A549 (cell line): ENCODE measurements around the gene NUP62. TPM values are rescaled to one million over a fixed set of nuclear protein-coding genes. Genes with fewer than 3 reads are reported as not detected.
A peak's percentile ranks its signal among the peaks of the same experiment; 100 is the strongest.

Experiments
- ATAC-seq, 2 experiments: fragments of 200-7000 bp in 1 of 2; fragments of >200 bp in 1 of 2; cut with Nextera tagmentation in 1 of 2; cut with Tn5 transposase in 1 of 2; 3 replicates each; pipeline versions ENCODE4 v1.8.0 to v1.9.1; 2018 to 2020; ENCODE audit warnings: mild to moderate bottlenecking in 1 of 2, moderate library complexity in 1 of 2
- CTCF ChIA-PET: fragments of 300-600 bp; sonication (Branson Sonifier 250); formaldehyde crosslinking; extraction: SDS; loops from one replicate; lab custom pipeline; 2021; ENCODE audit warnings: antibody characterized with exemption, inconsistent platforms; lab: Yijun Ruan, JAX
- POLR2A ChIA-PET: fragments of 350-600 bp; formaldehyde crosslinking; extraction: SDS; loops from one replicate; lab custom pipeline; 2021; ENCODE audit warnings: antibody characterized with exemption, inconsistent platforms; lab: Yijun Ruan, JAX
- DNase-seq, 2 experiments: peaks; one replicate each; pipeline versions ENCODE4 v3.0.0 to v3.0.0-alpha.2; 2011 to 2016; ENCODE audit warnings: low read depth in 1 of 2, low spot score in 1 of 2
- FAIRE-seq: peaks from 2 replicates; lab custom pipeline; 2011; peaks lifted over from hg19 to GRCh38; lab: Jason Lieb, UNC
- H3K27ac ChIP-seq, 2 experiments: fragments of >200 bp; sonication (Bioruptor Twin); formaldehyde crosslinking; 3 replicates each; pipeline ENCODE4 v1.5.1; 2016 to 2017
- H3K4me1 ChIP-seq: fragments of >200 bp; sonication (Bioruptor Twin); formaldehyde crosslinking; 3 replicates; pipeline ENCODE4 v1.6.1; 2016
- H3K4me2 ChIP-seq: fragments of >200 bp; sonication (Bioruptor Twin); formaldehyde crosslinking; 3 replicates; pipeline ENCODE4 v1.6.1; 2016
- H3K4me3 ChIP-seq: fragments of >200 bp; sonication (Bioruptor Twin); formaldehyde crosslinking; 3 replicates; pipeline ENCODE4 v1.5.1; 2016
- H3K9me3 ChIP-seq: fragments of >200 bp; sonication (Bioruptor Twin); formaldehyde crosslinking; 3 replicates; pipeline ENCODE4 v1.6.1; 2016
- CBX8 ChIP-seq: fragments of 200-600 bp; sonication (generic); IDR thresholded peaks from 2 replicates; pipeline ENCODE4 v1.6.1; 2016
- CHD2 ChIP-seq: fragments of 150-350 bp; IDR thresholded peaks from 2 replicates; pipeline ENCODE4 v1.6.1; 2014; ENCODE audit warnings: low read length; ENCODE audit not compliant: partially characterized antibody
- CHD4 ChIP-seq: fragments of 200-600 bp; sonication (generic); IDR thresholded peaks from 2 replicates; pipeline ENCODE4 v1.6.1; 2016; ENCODE audit warnings: antibody characterized with exemption, mild to moderate bottlenecking, borderline replicate concordance
- CTCF ChIP-seq: fragments of >200 bp; sonication (Bioruptor Twin); formaldehyde crosslinking; IDR thresholded peaks from 3 replicates; pipeline ENCODE4 v1.5.1; 2016
- E2F6 ChIP-seq: IDR thresholded peaks from 2 replicates; pipeline ENCODE4 v1.6.1; 2012; ENCODE audit warnings: low read depth, borderline replicate concordance
- EHMT2 ChIP-seq: fragments of 200-600 bp; sonication (generic); IDR thresholded peaks from 2 replicates; pipeline ENCODE4 v1.6.1; 2016; ENCODE audit warnings: antibody characterized with exemption, low read depth, mild to moderate bottlenecking, moderate library complexity
- ESRRA ChIP-seq: fragments of 150-350 bp; IDR thresholded peaks from 2 replicates; pipeline ENCODE4 v1.6.1; 2014; ENCODE audit warnings: mild to moderate bottlenecking, low read length, borderline replicate concordance
- FOSB ChIP-seq: fragments of 250-450 bp; sonication (Bioruptor Pico); IDR thresholded peaks from 2 replicates; pipeline ENCODE4 v1.5.0; 2020; ENCODE audit warnings: mild to moderate bottlenecking, moderate library complexity
- GATA3 ChIP-seq: IDR thresholded peaks from 2 replicates; pipeline ENCODE4 v1.6.1; 2012; ENCODE audit warnings: borderline replicate concordance
- HES2 ChIP-seq: fragments of >200 bp; sonication (Bioruptor Twin); formaldehyde crosslinking; IDR thresholded peaks from 2 replicates; pipeline ENCODE4 v1.6.1; 2016
- HMGXB4 ChIP-seq: fragments of 250-450 bp; sonication (Bioruptor Pico); IDR thresholded peaks from 2 replicates; pipeline ENCODE4 v1.5.0; 2021; ENCODE audit warnings: mild to moderate bottlenecking, moderate library complexity, borderline replicate concordance
- JUN ChIP-seq, 2 experiments: fragments of >200 bp; sonication (Bioruptor Twin); formaldehyde crosslinking; IDR thresholded peaks; 2 replicates in 1 of 2; 3 replicates in 1 of 2; pipeline ENCODE4 v1.6.1; 2016 to 2017
- JUNB ChIP-seq: fragments of >200 bp; sonication (Bioruptor Twin); formaldehyde crosslinking; IDR thresholded peaks from 2 replicates; pipeline ENCODE4 v1.6.1; 2016
- KDM1A ChIP-seq: fragments of 200-600 bp; sonication (generic); IDR thresholded peaks from 2 replicates; pipeline ENCODE4 v1.6.1; 2016; ENCODE audit warnings: low read depth, mild to moderate bottlenecking
- MAFK ChIP-seq: fragments of 450-650 bp; IDR thresholded peaks from 2 replicates; pipeline ENCODE4 v1.6.1; 2014; ENCODE audit not compliant: partially characterized antibody
- MYC ChIP-seq: IDR thresholded peaks from 2 replicates; pipeline ENCODE4 v1.6.1; 2012; ENCODE audit warnings: mild to moderate bottlenecking, inconsistent platforms, low read length, improper control_type of control experiment, borderline replicate concordance
- NPAS2 ChIP-seq: fragments of 250-450 bp; sonication (Bioruptor Pico); IDR thresholded peaks from 2 replicates; pipeline ENCODE4 v1.8.0; 2022; ENCODE audit warnings: mild to moderate bottlenecking, moderate library complexity, borderline replicate concordance
- NR3C1 ChIP-seq: fragments of >200 bp; sonication (Bioruptor Twin); formaldehyde crosslinking; IDR thresholded peaks from 3 replicates; pipeline ENCODE4 v1.6.1; 2017
- PHF8 ChIP-seq: fragments of 200-600 bp; sonication (generic); IDR thresholded peaks from 2 replicates; pipeline ENCODE4 v1.6.1; 2016; ENCODE audit warnings: low read depth, mild to moderate bottlenecking, antibody characterized with exemption, moderate library complexity, borderline replicate concordance
- POLR2A ChIP-seq: IDR thresholded peaks from 2 replicates; pipeline ENCODE4 v1.6.1; 2012; ENCODE audit warnings: mild to moderate bottlenecking, low read length
- RARB ChIP-seq: fragments of 250-450 bp; sonication (Bioruptor Pico); IDR thresholded peaks from 2 replicates; pipeline ENCODE4 v1.8.0; 2021; ENCODE audit warnings: mild to moderate bottlenecking, moderate library complexity
- RFX5 ChIP-seq: fragments of 450-650 bp; IDR thresholded peaks from 2 replicates; pipeline ENCODE4 v1.7.1; 2014; ENCODE audit warnings: antibody characterized with exemption, mild to moderate bottlenecking, moderate library complexity
- RNF2 ChIP-seq: fragments of 200-600 bp; sonication (generic); IDR thresholded peaks from 2 replicates; pipeline ENCODE4 v1.6.1; 2016; ENCODE audit warnings: low read depth, mild to moderate bottlenecking, antibody characterized with exemption, moderate library complexity, borderline replicate concordance
- SMC3 ChIP-seq: fragments of >200 bp; sonication (Bioruptor Twin); formaldehyde crosslinking; IDR thresholded peaks from 3 replicates; pipeline ENCODE4 v1.6.1; 2018; ENCODE audit warnings: inconsistent platforms
- SREBF2 ChIP-seq: fragments of 450-650 bp; IDR thresholded peaks from 2 replicates; pipeline ENCODE4 v1.6.1; 2014; ENCODE audit warnings: mild to moderate bottlenecking, moderate library complexity
- TFCP2L1 ChIP-seq: fragments of 250-450 bp; sonication (Bioruptor Pico); IDR thresholded peaks from 2 replicates; pipeline ENCODE4 v1.5.0; 2021; ENCODE audit warnings: mild to moderate bottlenecking
- USF2 ChIP-seq: fragments of 450-650 bp; IDR thresholded peaks from 2 replicates; pipeline ENCODE4 v1.6.1; 2014; ENCODE audit warnings: antibody characterized with exemption
- ZFP36 ChIP-seq: fragments of 450-650 bp; IDR thresholded peaks from 2 replicates; pipeline ENCODE4 v1.6.1; 2014; ENCODE audit warnings: borderline replicate concordance; ENCODE audit not compliant: partially characterized antibody
- ZNF302 ChIP-seq: fragments of 250-450 bp; sonication (Bioruptor Pico); IDR thresholded peaks from 2 replicates; pipeline ENCODE4 v1.9.0; 2021; ENCODE audit warnings: inconsistent platforms, mild to moderate bottlenecking, moderate library complexity
- WGBS: methylation state at CpG from one replicate; pipeline ENCODE4 v1.1.6; 2017; ENCODE audit errors: missing lambda C conversion rate; 5-methylcytosine and 5-hydroxymethylcytosine counted together
- polyA plus RNA-seq, 4 experiments: library from polyadenylated mRNA; depleted of rRNA in 3 of 4; stranded (reverse); fragments of >200 nt; fragmentation: RNase III in 1 of 4; extraction: RNeasy Plus Mini Kit Qiagen cat#74134 plus additional on column Dnase treatment in 1 of 4; gene quantifications; 2 replicates in 3 of 4; 3 replicates in 1 of 4; pipeline ENCODE4 v1.2.3, GENCODE V29; 2011 to 2017
- TF ChIP-seq, protein P1 (sequence below): fragments of >200 bp; sonication (Bioruptor Twin); formaldehyde crosslinking; IDR thresholded peaks from 3 replicates; pipeline ENCODE4 v1.6.1; 2016
- TF ChIP-seq, protein P2 (sequence below): IDR thresholded peaks from 2 replicates; pipeline ENCODE4 v1.6.1; 2012
- TF ChIP-seq, protein P3 (sequence below): IDR thresholded peaks from 2 replicates; pipeline ENCODE4 v1.6.1; 2012

Gene NUP62
- polyA plus RNA-seq, 2 of the 4 experiments (the other 2 are of a cell fraction), result 21.4 to 83.9 TPM

- POLR2A ChIA-PET, result interaction anchor here (0.7 to 3.6 kb wide), 13 partner anchors 7 to 230 kb away, joined by 3 to 36 read pairs (median 5); partner anchors contain the start of genes AKT1S1, ATF5, NUP62 and PRMT1
- WGBS, result 1% methylated on average over 47 of the region's 67 CpGs
- peak; percentile 68 to 82 for ATAC-seq
Measured at GRCh38 chr19:49869484-49870308, 59.6 kb downstream of the NUP62 start.

More at GRCh38 chr19:49869484-49870308, 59.6 kb downstream of the NUP62 start:
- H3K4me3 ChIP-seq, result peak overlapping the region; percentile 46
- TF ChIP-seq FOSB (CRISPR knock-in tag) (no peak), HES2 (no peak), USF2 (no peak), ZNF302 (CRISPR knock-in tag) (no peak), NR3C1 (no peak), E2F6 (peak; percentile 79), RFX5 (peak; percentile 99), EHMT2 (no peak), CTCF (no peak), JUN (IDR thresholded peaks at IDR 0.05) (peak; percentile 66 to 96; a peak in 4 of 5 replicates), RARB (CRISPR knock-in tag) (0 out of 2 replicates have a peak, but pooled peaks have one; percentile 30), JUNB (no peak), NPAS2 (CRISPR knock-in tag) (no peak), HMGXB4 (CRISPR knock-in tag) (no peak), ESRRA (no peak), ZFP36 (peak; percentile 96), CHD4 (no peak), PHF8 (peak; percentile 32; the same call in 1 of the 2 replicates), TFCP2L1 (peak; percentile 59; the same call in 1 of the 2 replicates), CHD2 (no peak), KDM1A (no peak), MAFK (peak; percentile 48), MYC (0 out of 2 replicates have a peak, but pooled peaks have one; percentile 20), SMC3 (no peak), SREBF2 (peak; percentile 46), RNF2 (peak; percentile 75; the same call in 1 of the 2 replicates), GATA3 (0 out of 2 replicates have a peak, but pooled peaks have one; percentile 39), CBX8 (no peak), POLR2A (peak; percentile 63)
- TF ChIP-seq, protein P1, sequence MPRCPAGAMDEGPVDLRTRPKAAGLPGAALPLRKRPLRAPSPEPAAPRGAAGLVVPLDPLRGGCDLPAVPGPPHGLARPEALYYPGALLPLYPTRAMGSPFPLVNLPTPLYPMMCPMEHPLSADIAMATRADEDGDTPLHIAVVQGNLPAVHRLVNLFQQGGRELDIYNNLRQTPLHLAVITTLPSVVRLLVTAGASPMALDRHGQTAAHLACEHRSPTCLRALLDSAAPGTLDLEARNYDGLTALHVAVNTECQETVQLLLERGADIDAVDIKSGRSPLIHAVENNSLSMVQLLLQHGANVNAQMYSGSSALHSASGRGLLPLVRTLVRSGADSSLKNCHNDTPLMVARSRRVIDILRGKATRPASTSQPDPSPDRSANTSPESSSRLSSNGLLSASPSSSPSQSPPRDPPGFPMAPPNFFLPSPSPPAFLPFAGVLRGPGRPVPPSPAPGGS, result peak; percentile 79
- TF ChIP-seq, protein P2, sequence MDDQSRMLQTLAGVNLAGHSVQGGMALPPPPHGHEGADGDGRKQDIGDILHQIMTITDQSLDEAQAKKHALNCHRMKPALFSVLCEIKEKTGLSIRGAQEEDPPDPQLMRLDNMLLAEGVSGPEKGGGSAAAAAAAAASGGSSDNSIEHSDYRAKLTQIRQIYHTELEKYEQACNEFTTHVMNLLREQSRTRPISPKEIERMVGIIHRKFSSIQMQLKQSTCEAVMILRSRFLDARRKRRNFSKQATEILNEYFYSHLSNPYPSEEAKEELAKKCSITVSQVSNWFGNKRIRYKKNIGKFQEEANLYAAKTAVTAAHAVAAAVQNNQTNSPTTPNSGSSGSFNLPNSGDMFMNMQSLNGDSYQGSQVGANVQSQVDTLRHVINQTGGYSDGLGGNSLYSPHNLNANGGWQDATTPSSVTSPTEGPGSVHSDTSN, result peak; percentile 87
- TF ChIP-seq, protein P3, sequence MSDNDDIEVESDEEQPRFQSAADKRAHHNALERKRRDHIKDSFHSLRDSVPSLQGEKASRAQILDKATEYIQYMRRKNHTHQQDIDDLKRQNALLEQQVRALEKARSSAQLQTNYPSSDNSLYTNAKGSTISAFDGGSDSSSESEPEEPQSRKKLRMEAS, result peak; percentile 87
- H3K4me2 ChIP-seq, result peak overlapping the region; percentile 86
- FAIRE-seq (peak; percentile 99), DNase-seq (peak; percentile 99 to 100)
- H3K4me1 ChIP-seq, result peaks cover 37% of the 10 kb centered on the region
- no peaks in the 10 kb centered on the region for H3K9me3 ChIP-seq
- CTCF ChIA-PET, result interaction anchor here (0.8 to 1.6 kb wide), 3 partner anchors 21 to 189 kb away, joined by 3 to 6 read pairs (median 3); no protein-coding TSS in a partner anchor
- peak overlapping the region; percentile 93 to 94 for H3K27ac ChIP-seq
